ENCODE results near the gene C10orf90. TPM values are rescaled to one million over a fixed set of nuclear protein-coding genes. Genes with fewer than 3 reads are reported as not detected.

C10orf90 gene
- total RNA-seq, 1 experiment from 2014 or later = not detected

DNA sequence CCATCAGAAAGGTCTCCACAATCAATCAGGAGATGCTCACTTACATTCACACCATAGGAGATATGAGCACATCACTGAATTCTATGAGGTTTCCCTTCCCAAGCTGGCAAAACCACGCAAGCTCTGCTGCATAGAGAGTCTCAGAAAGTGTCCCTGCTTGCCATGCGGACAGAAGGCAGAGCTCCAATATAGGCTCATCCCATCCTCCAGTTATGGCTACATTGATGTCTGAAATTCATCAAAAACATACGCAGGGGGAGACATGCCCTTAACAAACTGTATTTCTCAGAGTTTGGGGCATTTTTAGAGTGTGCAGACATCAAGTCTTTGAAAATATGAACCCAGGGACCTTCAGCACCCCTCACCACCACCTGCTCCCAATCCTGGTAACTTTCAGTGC is 2.9 kb downstream of the C10orf90 start:
- H3K79me2 ChIP-seq (ENCODE audit: insufficient read depth, low read length) = no peaks in the 10 kb centered on the region

More for the DNA sequence above, 2.9 kb downstream of the C10orf90 start:
- Histone ChIP-seq H2BK120ac (ENCODE audit: low read depth, low read length, poor library complexity, severe bottlenecking) (no peak overlapping the region), H3K14ac (ENCODE audit: insufficient read depth, low read length) (no peak overlapping the region), H3T11ph (ENCODE audit: low read length) (no peak overlapping the region), H3K9ac (ENCODE audit: extremely low read depth, insufficient read length, low read length) (no peak overlapping the region), H3K56ac (ENCODE audit: insufficient read length, low read depth, low read length) (no peak overlapping the region), H4K8ac (replicated peaks; ENCODE audit: insufficient read length, low read depth, low read length) (no peak overlapping the region), H3K23me2 (ENCODE audit: insufficient read length, low read depth, low read length, poor library complexity, severe bottlenecking) (peaks cover 2% of the 10 kb centered on the region), H3K27me3 (ENCODE audit: insufficient read depth, low read length) (no peaks in the 10 kb centered on the region), H2BK15ac (ENCODE audit: low read depth, low read length) (no peak overlapping the region), H3K4ac (ENCODE audit: low read depth, low read length) (no peak overlapping the region), H2AFZ (ENCODE audit: low read length) (no peak overlapping the region), H4K91ac (ENCODE audit: insufficient read length, low read depth, low read length) (no peak overlapping the region), H3K79me1 (ENCODE audit: insufficient read depth, low read depth, low read length, poor library complexity, severe bottlenecking) (no peaks in the 10 kb centered on the region), H3K27ac (ENCODE audit: insufficient read length, low read depth, low read length) (no peak overlapping the region), H2BK12ac (ENCODE audit: insufficient read length, low read depth, low read length) (no peak overlapping the region), H4K20me1 (ENCODE audit: control insufficient read depth, insufficient read depth, insufficient read length) (no peaks in the 10 kb centered on the region), H3K4me2 (ENCODE audit: insufficient read depth, insufficient read length, low read length) (no peak overlapping the region), H2AK5ac (ENCODE audit: insufficient read length, low read length) (no peak overlapping the region), H2BK20ac (ENCODE audit: low read depth, low read length, poor library complexity, severe bottlenecking) (no peak overlapping the region), H4K5ac (ENCODE audit: insufficient read length, low read depth, low read length) (no peak overlapping the region), H3K18ac (ENCODE audit: insufficient read length, low read depth, low read length) (no peak overlapping the region), H2BK5ac (ENCODE audit: insufficient read length, low read length) (no peak overlapping the region), H3K23ac (ENCODE audit: insufficient read length, low read depth, low read length) (no peak overlapping the region), H3K9me3 (ENCODE audit: control insufficient read depth, low read depth, low read length) (no peaks in the 10 kb centered on the region), H3K4me1 (ENCODE audit: insufficient read depth, low read length) (peaks cover 2% of the 10 kb centered on the region; the same call in 1 of the 2 replicates)
- H3K27ac Mint-ChIP-seq = no peak overlapping the region
- TF ChIP-seq CTCF (conservative IDR thresholded peaks at IDR 0.05) = no peak
- H3K4me3 Mint-ChIP-seq = no peak overlapping the region
- no CpG with 5 or more reads among the region's 3 CpGs for WGBS (ENCODE audit: extremely low coverage, insufficient read length, low lambda C conversion rate)
- peaks cover 0 to 6% (median 3%) of the 10 kb centered on the region in 3 experiments; a peak in 4 of 7 replicates for H3K36me3 Mint-ChIP-seq (ENCODE audit: insufficient read depth in 1 of 3, low read depth in 3 of 3)
- H3K9me3 Mint-ChIP-seq = peaks cover 4 to 6% of the 10 kb centered on the region in 2 experiments; a peak in 4 of 5 replicates
- no peak for DNase-seq
- peaks cover 7% of the 10 kb centered on the region for H3K27me3 Mint-ChIP-seq (ENCODE audit: low read depth)
- peaks cover 9 to 10% of the 10 kb centered on the region in 2 experiments for H3K4me1 Mint-ChIP-seq

All from H9 (cell line).